ENCODE results near the gene FHIT. TPM values are rescaled to one million over a fixed set of nuclear protein-coding genes. Genes with fewer than 3 reads are reported as not detected.

FHIT gene
- total RNA-seq, 1 donor from 2014 or later = 5.7 TPM

DNA sequence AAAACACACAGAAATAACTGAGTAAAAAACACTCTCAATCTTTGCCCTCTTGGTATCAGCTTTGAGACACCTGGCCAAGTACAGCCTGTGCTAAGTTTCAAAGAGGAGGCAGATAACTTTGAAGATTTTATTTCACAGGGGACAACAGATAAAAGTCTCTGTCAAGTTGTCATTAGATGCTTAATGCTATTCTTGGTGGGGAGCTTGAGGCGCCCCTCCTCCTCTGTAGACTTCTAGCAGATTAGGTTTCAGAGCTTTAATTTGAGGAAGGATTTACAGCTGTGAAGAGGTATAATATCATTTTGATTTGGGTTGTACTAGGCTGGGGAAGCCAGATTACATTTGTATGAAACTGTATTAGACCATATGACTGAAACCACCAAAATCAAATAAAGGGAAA, 620.3 kb downstream of the FHIT start:
- Histone ChIP-seq H3K36me3 (no peaks in the 10 kb centered on the region), H3K79me2 (ENCODE audit: low read depth) (no peaks in the 10 kb centered on the region), H3K4me1 (peaks cover 34% of the 10 kb centered on the region), H3F3A (ENCODE audit: low read depth) (no peaks in the 10 kb centered on the region), H3K27ac (no peak overlapping the region), H3K4me3 (no peak overlapping the region), H2AFZ (replicated peaks) (no peak overlapping the region), H3K9me3 (ENCODE audit: low read depth) (no peaks in the 10 kb centered on the region), H3K9ac (no peak overlapping the region), H3K4me2 (no peak overlapping the region), H4K20me1 (ENCODE audit: low read depth) (no peaks in the 10 kb centered on the region), H3K27me3 (no peaks in the 10 kb centered on the region)
- TF ChIP-seq EZH2phosphoT487 (IDR thresholded peaks at IDR 0.05) = no peak
- TF ChIP-seq EZH2 (IDR thresholded peaks at IDR 0.05) = no peak
- no peak for TF ChIP-seq CTCF (IDR thresholded peaks at IDR 0.05)
- H3K4me3 Mint-ChIP-seq = no peak overlapping the region
- no peaks in the 10 kb centered on the region for H3K36me3 Mint-ChIP-seq
- H3K9me3 Mint-ChIP-seq = no peaks in the 10 kb centered on the region
- no peak for DNase-seq (ENCODE audit: low spot score)
- H3K4me1 Mint-ChIP-seq = peaks cover 49% of the 10 kb centered on the region
- H3K27ac Mint-ChIP-seq = no peak overlapping the region
- H3K27me3 Mint-ChIP-seq (ENCODE audit: insufficient read depth, low read depth) = peaks cover 2% of the 10 kb centered on the region

DNA sequence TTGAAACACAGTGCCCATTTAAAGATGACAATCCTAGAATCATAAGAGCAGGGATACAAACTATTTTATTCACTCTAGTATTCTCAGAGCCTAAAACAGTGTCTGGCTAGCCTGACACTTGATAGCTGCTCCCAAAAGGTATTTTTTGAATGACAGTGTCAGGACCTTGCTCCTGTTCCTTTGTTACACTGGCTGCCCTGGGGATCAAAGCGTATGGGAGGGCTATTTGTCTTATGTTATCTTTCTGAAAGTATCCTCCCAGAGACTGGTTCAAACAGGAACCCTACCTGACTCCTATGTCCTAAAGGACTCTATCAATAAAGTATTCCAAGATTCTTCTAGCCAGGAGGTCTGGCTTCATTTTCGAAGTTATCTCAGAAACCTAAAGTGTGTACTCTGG, 621.4 kb downstream of the FHIT start:
- H3K4me1 ChIP-seq = peaks cover 34% of the 10 kb centered on the region
- no peaks in the 10 kb centered on the region for H3K36me3 ChIP-seq
- no peak overlapping the region for H3K4me3 Mint-ChIP-seq
- no peak for DNase-seq (ENCODE audit: low spot score)
- H3K4me1 Mint-ChIP-seq = peaks cover 45% of the 10 kb centered on the region
- H2AFZ ChIP-seq (replicated peaks) = no peak overlapping the region
- H3K79me2 ChIP-seq (ENCODE audit: low read depth) = no peaks in the 10 kb centered on the region
- no peaks in the 10 kb centered on the region for H3K27me3 ChIP-seq
- no peaks in the 10 kb centered on the region for H3K36me3 Mint-ChIP-seq
- no peaks in the 10 kb centered on the region for H4K20me1 ChIP-seq (ENCODE audit: low read depth)
- H3F3A ChIP-seq (ENCODE audit: low read depth) = no peaks in the 10 kb centered on the region
- no peak overlapping the region for H3K27ac ChIP-seq
- no peak overlapping the region for H3K4me2 ChIP-seq
- TF ChIP-seq CTCF (IDR thresholded peaks at IDR 0.05) (no peak), EZH2phosphoT487 (IDR thresholded peaks at IDR 0.05) (no peak), EZH2 (IDR thresholded peaks at IDR 0.05) (no peak)
- peaks cover 2% of the 10 kb centered on the region for H3K27me3 Mint-ChIP-seq (ENCODE audit: insufficient read depth, low read depth)
- no peak overlapping the region for H3K9ac ChIP-seq
- no peaks in the 10 kb centered on the region for H3K9me3 ChIP-seq (ENCODE audit: low read depth)
- no peak overlapping the region for H3K27ac Mint-ChIP-seq
- no peak overlapping the region for H3K4me3 ChIP-seq
- H3K9me3 Mint-ChIP-seq = no peaks in the 10 kb centered on the region

- no peaks in the 10 kb centered on the region for H3K4me1 Mint-ChIP-seq
- no peak overlapping the region for H3K27ac Mint-ChIP-seq
- Histone ChIP-seq H3K9ac (no peak overlapping the region), H2AFZ (replicated peaks) (no peak overlapping the region), H3K36me3 (no peaks in the 10 kb centered on the region), H3K4me1 (no peaks in the 10 kb centered on the region), H3K27me3 (no peaks in the 10 kb centered on the region), H3K9me3 (ENCODE audit: low read depth) (peaks cover 7% of the 10 kb centered on the region), H3K27ac (no peak overlapping the region), H3F3A (ENCODE audit: low read depth) (no peaks in the 10 kb centered on the region), H3K4me3 (no peak overlapping the region), H4K20me1 (ENCODE audit: low read depth) (no peaks in the 10 kb centered on the region), H3K4me2 (no peak overlapping the region), H3K79me2 (ENCODE audit: low read depth) (no peaks in the 10 kb centered on the region)
- no peaks in the 10 kb centered on the region for H3K36me3 Mint-ChIP-seq
- H3K27me3 Mint-ChIP-seq (ENCODE audit: insufficient read depth, low read depth) = peaks cover 2% of the 10 kb centered on the region
- DNase-seq (ENCODE audit: low spot score) = no peak
- H3K9me3 Mint-ChIP-seq = peaks cover 3% of the 10 kb centered on the region
- TF ChIP-seq EZH2 (IDR thresholded peaks at IDR 0.05) (no peak), EZH2phosphoT487 (IDR thresholded peaks at IDR 0.05) (no peak), CTCF (IDR thresholded peaks at IDR 0.05) (no peak)
- no peak overlapping the region for H3K4me3 Mint-ChIP-seq
These were observed 628.9 kb downstream of the FHIT start for GRCh38 chr3:60622349-60622748.

All from neural progenitor cell (in vitro differentiated cells).